ENCODE measurements around the gene MYH16. TPM values are rescaled to one million over a fixed set of nuclear protein-coding genes. Genes with fewer than 3 reads are reported as not detected.

The MYH16 gene
- total RNA-seq, 2 donors from 2014 or later = under 0.01 TPM; not detected in 1

GRCh38 chr7:99301496-99301895 is 28.9 kb downstream of the MYH16 start:
- ATAC-seq (no peak), DNase-seq (no peak)
- TF ChIP-seq POLR2A (IDR thresholded peaks at IDR 0.05) = no peak
- TF ChIP-seq, protein P1, sequence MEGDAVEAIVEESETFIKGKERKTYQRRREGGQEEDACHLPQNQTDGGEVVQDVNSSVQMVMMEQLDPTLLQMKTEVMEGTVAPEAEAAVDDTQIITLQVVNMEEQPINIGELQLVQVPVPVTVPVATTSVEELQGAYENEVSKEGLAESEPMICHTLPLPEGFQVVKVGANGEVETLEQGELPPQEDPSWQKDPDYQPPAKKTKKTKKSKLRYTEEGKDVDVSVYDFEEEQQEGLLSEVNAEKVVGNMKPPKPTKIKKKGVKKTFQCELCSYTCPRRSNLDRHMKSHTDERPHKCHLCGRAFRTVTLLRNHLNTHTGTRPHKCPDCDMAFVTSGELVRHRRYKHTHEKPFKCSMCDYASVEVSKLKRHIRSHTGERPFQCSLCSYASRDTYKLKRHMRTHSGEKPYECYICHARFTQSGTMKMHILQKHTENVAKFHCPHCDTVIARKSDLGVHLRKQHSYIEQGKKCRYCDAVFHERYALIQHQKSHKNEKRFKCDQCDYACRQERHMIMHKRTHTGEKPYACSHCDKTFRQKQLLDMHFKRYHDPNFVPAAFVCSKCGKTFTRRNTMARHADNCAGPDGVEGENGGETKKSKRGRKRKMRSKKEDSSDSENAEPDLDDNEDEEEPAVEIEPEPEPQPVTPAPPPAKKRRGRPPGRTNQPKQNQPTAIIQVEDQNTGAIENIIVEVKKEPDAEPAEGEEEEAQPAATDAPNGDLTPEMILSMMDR (IDR thresholded peaks at IDR 0.05) = no peak
- Histone ChIP-seq H3K4me1 (no peaks in the 10 kb centered on the region), H3K4me3 (no peak overlapping the region), H3K27me3 (no peaks in the 10 kb centered on the region), H3K36me3 (replicated peaks in 1 of 2; ENCODE audit: insufficient read depth in 1 of 2, low read depth in 2 of 2) (no peaks in the 10 kb centered on the region), H3K27ac (no peak overlapping the region), H3K9me3 (no peaks in the 10 kb centered on the region)
- 74 to 84% methylated on average over 5 to 19 of the region's 19 CpGs for WGBS, 2 donors
- intact Hi-C loops (cut with DNase I) = no loop called here

- no peak for TF ChIP-seq POLR2A (IDR thresholded peaks at IDR 0.05)
- TF ChIP-seq, protein P1 (IDR thresholded peaks at IDR 0.05) = no peak
- intact Hi-C loops (cut with DNase I) = loop anchor here (5.0 kb wide), 1 partner anchor 263 kb away; no protein-coding TSS in a partner anchor
- H3K4me1 ChIP-seq = no peaks in the 10 kb centered on the region
- no peak for ATAC-seq
- H3K9me3 ChIP-seq = no peaks in the 10 kb centered on the region
- no peak overlapping the region for H3K27ac ChIP-seq
- no peak overlapping the region for H3K4me3 ChIP-seq
- no peak for DNase-seq
- H3K36me3 ChIP-seq (replicated peaks in 1 of 2; ENCODE audit: insufficient read depth in 1 of 2, low read depth in 2 of 2) = no peaks in the 10 kb centered on the region
- 82 to 86% methylated on average over 16 of the region's 16 CpGs for WGBS, 2 donors
- H3K27me3 ChIP-seq = no peaks in the 10 kb centered on the region
These were observed 33.0 kb downstream of the MYH16 start for GRCh38 chr7:99305473-99306260.

- Histone ChIP-seq H3K27ac (no peak overlapping the region), H3K4me3 (no peak overlapping the region), H3K4me1 (peaks cover 3% of the 10 kb centered on the region), H3K27me3 (no peaks in the 10 kb centered on the region), H3K36me3 (replicated peaks in 1 of 2; ENCODE audit: insufficient read depth in 1 of 2, low read depth in 2 of 2) (no peaks in the 10 kb centered on the region), H3K9me3 (no peaks in the 10 kb centered on the region)
- no peak for ATAC-seq
- 88 to 89% methylated on average over 7 of the region's 7 CpGs for WGBS, 2 donors
- intact Hi-C loops (cut with DNase I) = loop anchor here (5.0 kb wide), 1 partner anchor 266 kb away; no protein-coding TSS in a partner anchor
- TF ChIP-seq, protein P1 (IDR thresholded peaks at IDR 0.05) = no peak
- no peak for TF ChIP-seq POLR2A (IDR thresholded peaks at IDR 0.05)
- DNase-seq = no peak
These were observed 35.9 kb downstream of the MYH16 start for GRCh38 chr7:99308461-99309074.

DNA sequence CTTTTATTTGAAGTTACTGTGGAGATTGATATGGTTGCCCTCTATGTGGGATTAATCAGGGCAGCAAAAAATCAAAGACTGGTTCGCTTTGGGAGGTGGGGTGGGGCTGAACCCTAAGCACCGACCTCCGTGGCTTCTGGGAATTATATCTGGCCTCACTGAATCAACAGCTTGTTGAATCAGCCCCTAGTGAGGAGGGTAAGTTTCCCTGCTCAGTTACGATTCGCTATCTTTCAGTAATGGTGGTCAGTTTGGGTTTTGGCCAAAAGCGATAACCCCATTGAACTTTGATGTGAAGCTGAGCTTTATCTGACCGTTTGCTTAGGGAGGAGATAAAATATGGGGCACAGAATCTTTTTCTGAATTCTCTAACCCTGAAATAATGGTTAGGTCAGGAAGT is 36.5 kb downstream of the MYH16 start:
- Histone ChIP-seq H3K27me3 (no peaks in the 10 kb centered on the region), H3K27ac (no peak overlapping the region), H3K4me1 (peaks cover 3% of the 10 kb centered on the region), H3K9me3 (no peaks in the 10 kb centered on the region), H3K36me3 (replicated peaks in 1 of 2; ENCODE audit: insufficient read depth in 1 of 2, low read depth in 2 of 2) (no peaks in the 10 kb centered on the region), H3K4me3 (no peak overlapping the region)
- no peak for DNase-seq
- 74 to 75% methylated on average over 6 to 7 of the region's 7 CpGs for WGBS, 2 donors
- no peak for ATAC-seq
- no peak for TF ChIP-seq POLR2A (IDR thresholded peaks at IDR 0.05)
- TF ChIP-seq, protein P1 (IDR thresholded peaks at IDR 0.05) = no peak
- intact Hi-C loops (cut with DNase I) = loop anchor here (5.0 kb wide), 1 partner anchor 267 kb away; no protein-coding TSS in a partner anchor

Measured in body of pancreas (tissue), 4 donors.